Ishikawa (cell line): ENCODE results near the gene FDXR.

Source experiments
- CEBPB ChIP-seq: IDR thresholded peaks from 2 replicates; pipeline ENCODE4 v1.6.1; 2012
- EGR1 ChIP-seq: IDR thresholded peaks from 2 replicates; pipeline ENCODE4 v1.6.1; 2012
- EP300 ChIP-seq: IDR thresholded peaks from 2 replicates; pipeline ENCODE4 v1.6.1; 2012; ENCODE audit warnings: borderline replicate concordance
- FOXM1 ChIP-seq: IDR thresholded peaks from 2 replicates; pipeline ENCODE4 v1.6.1; 2012; ENCODE audit warnings: low read depth, borderline replicate concordance
- NFIC ChIP-seq: IDR thresholded peaks from 2 replicates; pipeline ENCODE4 v1.6.1; 2012
- RAD21 ChIP-seq: IDR thresholded peaks from 2 replicates; pipeline ENCODE4 v1.6.1; 2012; ENCODE audit warnings: low read depth
- TAF1 ChIP-seq: IDR thresholded peaks from 2 replicates; pipeline ENCODE4 v1.6.1; 2012; ENCODE audit warnings: low read depth, mild to moderate bottlenecking
- TCF12 ChIP-seq: IDR thresholded peaks from 2 replicates; pipeline ENCODE4 v1.6.1; 2012; ENCODE audit warnings: low read depth
- TF ChIP-seq, protein P1 (sequence below): IDR thresholded peaks from 2 replicates; pipeline ENCODE4 v1.6.1; 2012; ENCODE audit warnings: low read depth, mild to moderate bottlenecking

DNA sequence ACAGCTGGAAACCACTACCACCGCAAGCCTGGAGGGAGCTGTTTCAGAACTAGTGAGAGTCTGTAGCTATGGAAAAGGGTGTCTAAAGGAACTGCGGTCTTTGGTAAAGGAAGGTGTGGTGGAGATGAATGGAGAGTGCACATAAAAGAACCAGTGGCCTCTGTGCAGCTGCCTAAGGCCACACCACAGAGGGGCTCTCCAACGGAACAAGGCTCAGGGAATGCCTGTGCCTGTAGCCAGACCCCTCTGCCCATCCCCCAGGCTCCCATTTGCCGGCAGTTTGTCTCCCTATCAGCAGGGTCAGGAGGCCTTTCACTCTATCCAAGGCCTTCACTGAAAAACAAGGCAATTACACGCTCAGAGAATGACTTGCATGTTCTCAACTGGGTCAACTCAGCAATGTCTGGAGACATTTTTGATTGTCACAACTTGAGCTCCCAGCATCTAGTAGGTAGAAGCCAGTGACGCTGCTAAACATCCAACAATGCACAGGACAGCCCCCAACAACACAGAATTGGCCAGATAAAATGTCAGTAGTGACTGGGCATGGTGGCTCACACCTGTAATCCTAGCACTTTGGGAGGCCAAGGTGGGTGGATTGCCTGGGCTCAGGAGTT is 3.3 kb upstream of the FDXR start:
- TF ChIP-seq TAF1 (no peak), EP300 (no peak), EGR1 (no peak), FOXM1 (no peak), TCF12 (no peak), NFIC (no peak), CEBPB (no peak), RAD21 (no peak)
- TF ChIP-seq, protein P1, sequence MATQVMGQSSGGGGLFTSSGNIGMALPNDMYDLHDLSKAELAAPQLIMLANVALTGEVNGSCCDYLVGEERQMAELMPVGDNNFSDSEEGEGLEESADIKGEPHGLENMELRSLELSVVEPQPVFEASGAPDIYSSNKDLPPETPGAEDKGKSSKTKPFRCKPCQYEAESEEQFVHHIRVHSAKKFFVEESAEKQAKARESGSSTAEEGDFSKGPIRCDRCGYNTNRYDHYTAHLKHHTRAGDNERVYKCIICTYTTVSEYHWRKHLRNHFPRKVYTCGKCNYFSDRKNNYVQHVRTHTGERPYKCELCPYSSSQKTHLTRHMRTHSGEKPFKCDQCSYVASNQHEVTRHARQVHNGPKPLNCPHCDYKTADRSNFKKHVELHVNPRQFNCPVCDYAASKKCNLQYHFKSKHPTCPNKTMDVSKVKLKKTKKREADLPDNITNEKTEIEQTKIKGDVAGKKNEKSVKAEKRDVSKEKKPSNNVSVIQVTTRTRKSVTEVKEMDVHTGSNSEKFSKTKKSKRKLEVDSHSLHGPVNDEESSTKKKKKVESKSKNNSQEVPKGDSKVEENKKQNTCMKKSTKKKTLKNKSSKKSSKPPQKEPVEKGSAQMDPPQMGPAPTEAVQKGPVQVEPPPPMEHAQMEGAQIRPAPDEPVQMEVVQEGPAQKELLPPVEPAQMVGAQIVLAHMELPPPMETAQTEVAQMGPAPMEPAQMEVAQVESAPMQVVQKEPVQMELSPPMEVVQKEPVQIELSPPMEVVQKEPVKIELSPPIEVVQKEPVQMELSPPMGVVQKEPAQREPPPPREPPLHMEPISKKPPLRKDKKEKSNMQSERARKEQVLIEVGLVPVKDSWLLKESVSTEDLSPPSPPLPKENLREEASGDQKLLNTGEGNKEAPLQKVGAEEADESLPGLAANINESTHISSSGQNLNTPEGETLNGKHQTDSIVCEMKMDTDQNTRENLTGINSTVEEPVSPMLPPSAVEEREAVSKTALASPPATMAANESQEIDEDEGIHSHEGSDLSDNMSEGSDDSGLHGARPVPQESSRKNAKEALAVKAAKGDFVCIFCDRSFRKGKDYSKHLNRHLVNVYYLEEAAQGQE: no peak
